Prostate gland (tissue), 2 donors: ENCODE measurements around the gene PTPRD. TPM values are rescaled to one million over a fixed set of nuclear protein-coding genes. Genes with fewer than 3 reads are reported as not detected.

Source experiments
- DNase-seq: peaks from one replicate; pipeline ENCODE4 v3.0.0-alpha.2; 2019; ENCODE audit warnings: low spot score
- H3K27ac ChIP-seq, 2 donors: fragments of 200-600 bp; sonication (generic); 2 replicates each; pipeline ENCODE4 v1.5.1; 2017 to 2019
- H3K27me3 ChIP-seq: fragments of 200-600 bp; sonication (generic); replicated peaks from 2 replicates; pipeline ENCODE4 v1.5.1; 2019; ENCODE audit not compliant: insufficient read depth
- H3K36me3 ChIP-seq, 2 donors: fragments of 200-600 bp; sonication (generic); 1 replicate in 1 of 2; 2 replicates in 1 of 2; pipeline versions ENCODE4 v1.5.1 to v1.8.1; 2017 to 2019
- H3K4me1 ChIP-seq: fragments of 200-600 bp; sonication (generic); replicated peaks from 2 replicates; pipeline ENCODE4 v1.5.1; 2019
- H3K4me3 ChIP-seq, 2 donors: fragments of 200-600 bp; sonication (generic); 2 replicates each; pipeline ENCODE4 v1.5.1; 2017 to 2019
- H3K9me3 ChIP-seq: fragments of 200-600 bp; sonication (generic); 2 replicates; pipeline ENCODE4 v1.5.1; 2017
- POLR2A ChIP-seq: fragments of 450-650 bp; IDR thresholded peaks from one replicate; pipeline ENCODE4 v1.6.1; 2016; ENCODE audit warnings: antibody characterized with exemption, mild to moderate bottlenecking
- POLR2AphosphoS5 ChIP-seq: sonication (generic); formaldehyde crosslinking; IDR thresholded peaks from one replicate; pipeline ENCODE4 v1.6.1; 2017; ENCODE audit warnings: antibody characterized with exemption
- WGBS: methylation state at CpG from one replicate; pipeline ENCODE4 v1.1.5; 2018; 5-methylcytosine and 5-hydroxymethylcytosine counted together
- intact Hi-C: fragments of 100-400 bp; cut with DNase I; formaldehyde crosslinking; loops from one replicate; pipeline ENCODE4 v1.14.2; 2022
- total RNA-seq, 2 donors: library from RNA; depleted of rRNA; stranded (reverse); fragments of >200 nt; gene quantifications; one replicate each; pipeline ENCODE4 v1.1.0, GENCODE V29; 2016
- TF ChIP-seq, protein P1 (sequence below), 4 experiments: fragments of 200-600 bp in 2 of 4; fragments of 450-650 bp in 2 of 4; sonication (generic) in 2 of 4; IDR thresholded peaks; 1 replicate in 3 of 4; 2 replicates in 1 of 4; pipeline ENCODE4 v1.5.1; 2016 to 2019; ENCODE audit warnings: antibody characterized with exemption in 4 of 4, mild to moderate bottlenecking in 2 of 4, moderate library complexity in 2 of 4

The PTPRD gene
- total RNA-seq, 2 donors from 2014 or later = 5.8 to 23.1 TPM

DNA sequence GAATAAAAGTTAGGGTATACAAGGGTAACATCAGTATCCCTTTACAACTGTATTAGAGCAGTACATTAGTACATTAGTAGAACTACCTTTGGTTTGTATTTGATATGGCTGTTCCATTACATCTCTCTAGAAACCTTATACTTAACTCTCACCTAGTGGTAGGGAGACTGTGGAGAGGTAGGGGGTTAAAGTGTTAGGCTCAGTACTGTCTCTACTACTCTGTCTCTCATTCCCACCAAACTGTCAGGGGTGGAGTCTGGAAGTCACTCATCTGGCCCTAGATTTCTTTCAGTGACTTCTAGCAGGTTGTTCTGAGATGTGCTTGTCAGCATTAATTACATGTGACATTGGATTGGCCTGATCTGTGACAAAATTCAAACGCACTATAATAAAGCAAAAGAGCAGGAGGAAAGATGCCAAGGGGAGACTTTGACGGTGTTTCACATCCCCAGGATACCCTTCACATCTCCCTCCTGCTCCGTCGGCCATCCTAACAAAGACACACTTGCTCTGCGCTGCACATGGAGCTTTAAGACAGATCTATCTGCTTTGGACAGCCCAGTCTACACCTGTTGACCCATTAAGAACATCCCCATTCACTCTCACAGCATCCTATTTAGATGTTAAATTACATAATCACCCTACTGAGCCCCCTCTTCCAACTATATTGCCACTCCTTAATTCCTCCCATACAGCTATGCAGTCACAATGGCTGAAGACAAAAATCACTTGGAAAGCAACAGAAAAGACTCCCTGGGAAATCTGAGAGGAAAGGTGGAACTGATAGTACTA lies 1770.2 kb downstream of the PTPRD start:
- TF ChIP-seq POLR2AphosphoS5 = no peak
- no peaks in the 10 kb centered on the region for H3K4me1 ChIP-seq
- H3K4me3 ChIP-seq = no peak overlapping the region
- no peaks in the 10 kb centered on the region for H3K36me3 ChIP-seq
- intact Hi-C loops = no loop called here
- H3K27ac ChIP-seq = no peak overlapping the region
- H3K27me3 ChIP-seq = no peaks in the 10 kb centered on the region
- 96% methylated on average over 5 of the region's 5 CpGs for WGBS
- DNase-seq = no peak
- no peaks in the 10 kb centered on the region for H3K9me3 ChIP-seq

DNA sequence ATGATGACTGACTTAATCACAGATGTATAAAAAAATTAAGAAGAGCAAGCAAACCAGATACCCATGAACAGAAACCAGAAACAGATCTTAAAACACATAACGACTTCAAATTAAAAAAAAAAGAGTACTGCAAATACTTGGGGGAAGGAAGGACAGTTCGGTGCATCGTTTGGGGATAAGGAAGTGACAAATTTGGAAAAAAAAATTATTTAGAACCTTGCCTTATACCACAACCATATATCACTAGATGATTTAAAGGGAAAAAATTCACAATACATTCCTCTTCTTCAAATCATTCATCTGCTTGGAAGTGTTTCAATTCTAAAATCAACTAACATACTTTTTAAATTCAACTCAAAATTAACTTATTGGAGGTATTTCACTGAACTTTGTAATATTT lies 1774.7 kb downstream of the PTPRD start:
- no peaks in the 10 kb centered on the region for H3K4me1 ChIP-seq
- WGBS = 91% methylated on average over 3 of the region's 3 CpGs
- H3K27me3 ChIP-seq = no peaks in the 10 kb centered on the region
- TF ChIP-seq, protein P1, sequence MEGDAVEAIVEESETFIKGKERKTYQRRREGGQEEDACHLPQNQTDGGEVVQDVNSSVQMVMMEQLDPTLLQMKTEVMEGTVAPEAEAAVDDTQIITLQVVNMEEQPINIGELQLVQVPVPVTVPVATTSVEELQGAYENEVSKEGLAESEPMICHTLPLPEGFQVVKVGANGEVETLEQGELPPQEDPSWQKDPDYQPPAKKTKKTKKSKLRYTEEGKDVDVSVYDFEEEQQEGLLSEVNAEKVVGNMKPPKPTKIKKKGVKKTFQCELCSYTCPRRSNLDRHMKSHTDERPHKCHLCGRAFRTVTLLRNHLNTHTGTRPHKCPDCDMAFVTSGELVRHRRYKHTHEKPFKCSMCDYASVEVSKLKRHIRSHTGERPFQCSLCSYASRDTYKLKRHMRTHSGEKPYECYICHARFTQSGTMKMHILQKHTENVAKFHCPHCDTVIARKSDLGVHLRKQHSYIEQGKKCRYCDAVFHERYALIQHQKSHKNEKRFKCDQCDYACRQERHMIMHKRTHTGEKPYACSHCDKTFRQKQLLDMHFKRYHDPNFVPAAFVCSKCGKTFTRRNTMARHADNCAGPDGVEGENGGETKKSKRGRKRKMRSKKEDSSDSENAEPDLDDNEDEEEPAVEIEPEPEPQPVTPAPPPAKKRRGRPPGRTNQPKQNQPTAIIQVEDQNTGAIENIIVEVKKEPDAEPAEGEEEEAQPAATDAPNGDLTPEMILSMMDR (IDR thresholded peaks at IDR 0.05) = no peak
- TF ChIP-seq POLR2A (no peak), POLR2AphosphoS5 (no peak)
- intact Hi-C loops = no loop called here
- H3K9me3 ChIP-seq = no peaks in the 10 kb centered on the region
- no peak overlapping the region for H3K4me3 ChIP-seq
- H3K27ac ChIP-seq = no peak overlapping the region
- H3K36me3 ChIP-seq = no peaks in the 10 kb centered on the region
- no peak for DNase-seq

DNA sequence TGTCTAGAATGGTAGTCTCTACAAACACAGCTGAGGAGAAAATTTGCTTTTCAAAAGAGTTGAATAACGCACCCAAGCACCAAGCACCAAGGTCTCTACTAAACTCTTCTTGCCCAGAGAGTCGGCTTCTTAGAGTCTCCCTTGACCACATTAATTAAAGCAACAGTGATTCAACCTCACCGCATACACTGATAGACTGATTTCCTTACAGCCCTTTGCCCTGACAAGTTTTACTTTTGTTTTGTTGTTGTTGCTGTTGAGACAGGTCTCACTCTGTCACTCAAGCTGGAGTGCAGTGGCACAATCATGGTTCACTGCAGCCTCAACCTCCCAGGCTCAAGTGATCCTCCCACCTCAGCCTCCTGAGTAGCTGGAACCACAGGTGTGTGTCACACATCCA lies 1777.5 kb downstream of the PTPRD start:
- Histone ChIP-seq H3K27ac (no peak overlapping the region), H3K36me3 (no peaks in the 10 kb centered on the region), H3K4me3 (no peak overlapping the region), H3K27me3 (no peaks in the 10 kb centered on the region), H3K9me3 (no peaks in the 10 kb centered on the region), H3K4me1 (no peaks in the 10 kb centered on the region)
- intact Hi-C loops = no loop called here
- WGBS = 82% methylated on average over 3 of the region's 3 CpGs
- TF ChIP-seq, protein P1 (IDR thresholded peaks at IDR 0.05) = no peak
- TF ChIP-seq POLR2AphosphoS5 = no peak
- TF ChIP-seq POLR2A = no peak
- DNase-seq = no peak

DNA sequence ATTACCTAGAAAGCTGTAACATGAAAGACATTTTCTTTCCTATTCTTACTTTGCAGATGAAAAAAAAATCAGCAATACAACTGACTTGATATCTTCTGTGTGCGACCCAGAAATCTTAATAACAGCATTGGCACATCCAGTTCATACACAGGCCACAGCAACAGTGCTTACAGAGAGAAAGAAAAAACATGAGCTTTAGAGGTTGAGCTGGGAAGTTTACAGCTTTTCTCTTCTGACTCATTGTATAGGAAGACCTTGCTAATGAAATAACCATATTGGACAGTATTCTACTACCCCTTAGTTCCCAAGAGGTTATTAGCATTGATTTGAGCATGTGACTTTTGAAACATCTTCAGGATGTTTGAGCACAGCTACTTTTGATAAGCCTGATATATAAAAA lies 1779.8 kb downstream of the PTPRD start:
- Histone ChIP-seq H3K27me3 (no peaks in the 10 kb centered on the region), H3K4me3 (no peak overlapping the region), H3K4me1 (no peaks in the 10 kb centered on the region), H3K27ac (no peak overlapping the region), H3K36me3 (no peaks in the 10 kb centered on the region), H3K9me3 (no peaks in the 10 kb centered on the region)
- TF ChIP-seq POLR2A (no peak), POLR2AphosphoS5 (no peak)
- TF ChIP-seq, protein P1 (IDR thresholded peaks at IDR 0.05) = no peak
- intact Hi-C loops = no loop called here
- DNase-seq = no peak
- 59% methylated on average over 1 of the region's 1 CpG for WGBS

DNA sequence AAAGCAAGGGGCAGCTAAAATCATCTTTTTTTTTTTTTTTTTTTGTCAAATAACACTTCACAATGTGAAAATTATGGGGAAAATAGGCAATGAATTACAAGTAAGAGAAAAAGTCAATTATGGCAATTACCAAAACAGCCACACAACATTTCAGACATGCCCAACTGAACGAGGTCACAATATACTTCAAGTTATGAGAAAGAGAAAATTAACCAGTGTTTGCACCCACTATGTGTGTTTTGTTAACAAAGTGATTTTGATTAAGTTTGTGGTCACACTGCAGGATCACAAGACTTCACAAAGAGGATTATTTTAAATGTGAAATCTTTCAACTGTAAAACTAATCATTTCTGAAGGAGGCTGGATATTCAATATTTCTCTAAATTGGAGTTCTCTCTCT lies 1780.4 kb downstream of the PTPRD start:
- DNase-seq = no peak
- WGBS = 79% methylated on average over 1 of the region's 1 CpG
- H3K9me3 ChIP-seq = no peaks in the 10 kb centered on the region
- H3K27ac ChIP-seq = no peak overlapping the region
- intact Hi-C loops = no loop called here
- TF ChIP-seq POLR2A (no peak), POLR2AphosphoS5 (no peak)
- TF ChIP-seq, protein P1 (IDR thresholded peaks at IDR 0.05) = no peak
- H3K36me3 ChIP-seq = no peaks in the 10 kb centered on the region
- no peak overlapping the region for H3K4me3 ChIP-seq
- no peaks in the 10 kb centered on the region for H3K27me3 ChIP-seq
- H3K4me1 ChIP-seq = no peaks in the 10 kb centered on the region
